GM12864 (cell line): Measurements from ENCODE around the gene NEIL1.

ENCODE experiments used
- DNase-seq: peaks from one replicate; pipeline ENCODE4 v3.0.0-alpha.2; 2011; ENCODE audit warnings: low read depth
- H3K4me3 ChIP-seq: 2 replicates; pipeline ENCODE4 v1.5.1; 2011; ENCODE audit warnings: mild to moderate bottlenecking, low read depth, low read length, control low read depth
- TF ChIP-seq, protein P1 (sequence below): IDR thresholded peaks from 2 replicates; pipeline ENCODE4 v1.5.1; 2011; ENCODE audit warnings: low read depth, mild to moderate bottlenecking, moderate library complexity, low read length, control low read depth, inconsistent platforms; ENCODE audit errors: missing control alignments

The NEIL1 gene

DNA sequence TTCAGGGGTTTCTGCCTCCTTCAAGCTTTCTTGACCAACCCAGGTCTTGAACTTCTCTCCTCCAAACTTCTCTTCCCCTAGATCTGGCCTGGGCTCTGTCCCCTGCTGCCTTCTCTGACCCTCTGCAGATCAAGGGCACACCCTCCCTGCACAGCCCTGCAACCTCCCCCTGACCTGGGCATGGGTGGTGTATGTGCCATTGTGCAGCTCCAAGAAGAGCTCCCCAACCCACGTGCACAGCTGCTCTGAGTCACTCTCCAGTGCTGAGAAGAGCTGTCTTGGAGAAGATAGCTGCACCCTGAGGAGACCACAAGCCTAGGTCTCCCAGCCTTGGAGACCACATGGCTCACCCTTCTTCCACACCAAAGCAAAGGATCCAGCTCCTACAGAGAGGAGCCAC lies 13.6 kb downstream of the NEIL1 start:
- DNase-seq: no peak
- no peak overlapping the region for H3K4me3 ChIP-seq

DNA sequence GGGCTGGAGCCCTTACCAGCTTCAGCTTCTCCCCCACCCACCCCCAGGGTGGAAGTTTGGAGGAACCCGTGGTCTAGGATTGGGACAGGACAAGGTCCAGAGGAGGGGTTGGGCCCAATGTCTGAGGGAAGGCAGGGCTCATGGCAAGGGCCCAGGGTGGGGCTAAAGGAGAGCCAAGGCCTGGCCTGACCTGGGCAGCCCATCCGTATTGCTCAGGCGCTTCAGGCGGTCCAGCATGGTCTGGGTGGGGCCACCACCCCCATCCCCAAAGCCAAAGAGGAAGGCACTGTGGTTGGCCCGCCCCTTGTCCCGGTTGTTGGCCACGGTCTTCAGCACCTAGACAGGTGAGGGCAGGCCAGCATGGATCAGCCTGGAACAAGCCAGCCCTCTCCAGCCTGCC lies 14.0 kb downstream of the NEIL1 start:
- H3K4me3 ChIP-seq: no peak overlapping the region
- TF ChIP-seq, protein P1, sequence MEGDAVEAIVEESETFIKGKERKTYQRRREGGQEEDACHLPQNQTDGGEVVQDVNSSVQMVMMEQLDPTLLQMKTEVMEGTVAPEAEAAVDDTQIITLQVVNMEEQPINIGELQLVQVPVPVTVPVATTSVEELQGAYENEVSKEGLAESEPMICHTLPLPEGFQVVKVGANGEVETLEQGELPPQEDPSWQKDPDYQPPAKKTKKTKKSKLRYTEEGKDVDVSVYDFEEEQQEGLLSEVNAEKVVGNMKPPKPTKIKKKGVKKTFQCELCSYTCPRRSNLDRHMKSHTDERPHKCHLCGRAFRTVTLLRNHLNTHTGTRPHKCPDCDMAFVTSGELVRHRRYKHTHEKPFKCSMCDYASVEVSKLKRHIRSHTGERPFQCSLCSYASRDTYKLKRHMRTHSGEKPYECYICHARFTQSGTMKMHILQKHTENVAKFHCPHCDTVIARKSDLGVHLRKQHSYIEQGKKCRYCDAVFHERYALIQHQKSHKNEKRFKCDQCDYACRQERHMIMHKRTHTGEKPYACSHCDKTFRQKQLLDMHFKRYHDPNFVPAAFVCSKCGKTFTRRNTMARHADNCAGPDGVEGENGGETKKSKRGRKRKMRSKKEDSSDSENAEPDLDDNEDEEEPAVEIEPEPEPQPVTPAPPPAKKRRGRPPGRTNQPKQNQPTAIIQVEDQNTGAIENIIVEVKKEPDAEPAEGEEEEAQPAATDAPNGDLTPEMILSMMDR: no peak
- no peak for DNase-seq

More for the DNA sequence above, 13.6 kb downstream of the NEIL1 start:
- TF ChIP-seq, protein P1: no peak

DNA sequence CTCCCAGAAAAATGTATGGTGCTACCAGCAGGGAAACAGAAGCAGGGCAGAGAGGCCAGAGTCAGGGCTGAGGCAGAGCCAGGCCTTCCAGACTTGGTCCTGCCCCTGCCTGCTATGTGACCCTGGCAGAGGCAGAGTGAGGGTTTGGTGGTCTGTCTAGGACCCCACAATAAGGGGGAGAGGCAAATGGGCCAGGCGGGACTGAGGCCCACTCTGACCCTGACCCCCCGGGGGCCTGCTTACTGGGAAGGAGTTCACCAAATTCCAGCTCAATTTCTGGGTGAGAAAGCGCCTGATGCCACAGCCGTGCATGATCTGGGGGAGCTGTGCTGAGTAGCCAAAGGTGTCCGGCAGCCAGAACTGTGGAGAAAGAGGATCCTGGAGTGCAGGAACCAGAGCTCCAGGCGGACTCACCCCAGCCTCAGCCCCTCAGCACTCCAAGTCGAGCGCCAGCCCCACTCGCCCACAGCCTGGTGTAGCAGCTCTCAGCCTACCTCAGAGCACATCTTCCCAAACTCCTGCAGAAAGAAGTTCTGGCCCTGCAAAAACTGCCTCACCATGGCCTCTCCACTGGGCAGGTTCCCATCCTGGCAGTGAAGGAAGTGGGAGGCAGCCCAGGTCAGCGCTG lies 14.6 kb downstream of the NEIL1 start:
- no peak overlapping the region for H3K4me3 ChIP-seq
- no peak for DNase-seq
- TF ChIP-seq, protein P1: no peak

DNA sequence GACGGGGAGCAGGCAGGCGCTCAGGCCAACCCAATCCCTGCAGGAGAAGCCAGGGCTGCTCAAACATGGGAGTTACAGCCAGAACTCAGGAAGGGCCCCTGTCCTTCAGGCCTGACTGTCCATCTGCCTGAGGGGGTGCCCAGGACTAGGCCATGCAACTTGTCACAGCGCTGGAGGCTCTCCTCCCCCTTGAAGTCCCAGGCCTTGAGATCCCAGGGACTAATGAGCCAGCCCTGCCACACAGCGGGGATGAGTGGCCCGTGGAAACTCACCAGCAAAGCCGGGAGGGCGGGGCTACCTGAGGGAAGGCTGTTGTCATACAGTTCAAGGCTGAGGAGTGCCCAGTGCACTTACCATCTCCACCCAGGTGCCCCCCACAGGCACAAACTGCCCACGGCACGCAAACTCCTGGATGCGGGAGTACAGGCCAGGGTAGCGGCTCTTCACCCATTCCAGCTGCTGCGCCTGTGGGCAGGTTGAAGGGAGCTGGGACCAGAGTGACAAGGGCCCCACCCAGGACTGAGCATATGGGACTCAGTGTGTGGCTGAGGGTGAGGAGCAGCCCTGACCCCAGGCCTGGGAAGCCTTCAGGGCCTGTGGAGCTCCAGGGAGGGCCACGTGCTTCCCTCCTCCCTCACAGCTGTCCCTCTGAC lies 15.3 kb downstream of the NEIL1 start:
- no peak for DNase-seq
- TF ChIP-seq, protein P1: no peak
- H3K4me3 ChIP-seq: no peak overlapping the region

DNA sequence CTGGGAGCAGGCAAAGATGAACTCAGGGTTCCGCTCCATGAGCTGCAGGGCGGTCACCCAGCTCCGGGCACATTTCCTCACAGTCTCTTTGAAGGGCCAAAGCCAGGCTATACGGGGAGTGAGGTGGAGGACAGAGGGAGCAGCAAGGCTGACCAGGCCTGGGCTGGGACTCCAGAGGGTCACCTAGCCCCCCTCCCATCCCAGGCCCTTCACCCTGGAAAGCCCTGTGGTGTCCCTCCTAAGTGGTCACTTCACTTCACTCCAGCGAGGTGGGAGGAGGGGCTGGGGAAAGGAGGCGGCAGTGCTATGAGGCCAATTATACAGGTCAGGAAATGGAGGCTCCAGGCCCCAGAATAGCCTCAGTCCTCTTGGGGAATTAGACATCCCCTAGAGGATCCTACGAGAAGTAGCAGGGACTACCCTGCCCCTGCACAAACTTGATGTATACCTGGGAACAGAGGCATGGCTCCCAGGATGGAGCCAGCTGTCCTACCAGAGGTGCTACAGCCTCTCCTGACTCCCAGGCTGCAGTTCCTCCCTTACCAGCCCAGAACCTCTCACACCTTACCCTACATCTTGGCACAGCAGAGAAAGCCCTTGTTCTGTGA lies 15.9 kb downstream of the NEIL1 start:
- no peak overlapping the region for H3K4me3 ChIP-seq
- TF ChIP-seq, protein P1: peak; percentile 15
- no peak for DNase-seq

DNA sequence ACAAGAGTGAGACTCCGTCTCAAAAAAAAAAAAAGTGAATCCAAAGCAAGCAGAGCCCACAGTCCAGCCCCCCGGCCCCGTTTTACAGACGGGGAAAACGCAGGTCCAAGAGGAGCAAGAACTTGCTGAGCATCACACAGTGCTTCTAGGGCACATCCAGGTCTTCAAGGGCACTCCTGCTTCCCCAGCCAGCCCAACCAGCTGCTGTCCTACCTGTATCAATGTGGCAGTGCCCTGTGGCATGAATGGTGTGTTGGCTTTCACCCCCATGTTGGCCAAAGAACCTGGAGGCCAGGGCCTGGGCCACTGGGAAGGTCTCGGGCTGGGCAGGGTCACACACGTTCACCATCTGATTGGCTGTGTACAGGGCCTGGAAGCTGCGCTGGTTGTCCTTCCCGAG lies 16.9 kb downstream of the NEIL1 start:
- TF ChIP-seq, protein P1: no peak
- no peak for DNase-seq
- H3K4me3 ChIP-seq: no peak overlapping the region
